Activated T-helper 17 cell treated with anti-CD3 and anti-CD28 coated beads, Interleukin-2, amount 50 U/mL, for 72 hours (primary cell): Measurements from ENCODE around the gene CLIP1. TPM values are rescaled to one million over a fixed set of nuclear protein-coding genes. Genes with fewer than 3 reads are reported as not detected.
"Not testable (repeated sequence)": the region's sequence is repeated elsewhere in the genome, so short reads cannot be mapped to it uniquely, and the experiment has no call there.

ENCODE experiments used
- ATAC-seq: fragments of 150-1000 bp; cut with Tn5 transposase; replicated peaks from 2 replicates; pipeline ENCODE4 v1.10.0; 2021; ENCODE audit warnings: mild to moderate bottlenecking, moderate library complexity
- H3K27ac Mint-ChIP-seq: one replicate; pipeline ENCODE4 v1.8.0; 2022; ENCODE audit warnings: mixed read lengths
- H3K27me3 Mint-ChIP-seq: one replicate; pipeline ENCODE4 v1.8.0; 2022; ENCODE audit warnings: mixed read lengths
- H3K36me3 Mint-ChIP-seq: one replicate; pipeline ENCODE4 v1.8.0; 2022; ENCODE audit warnings: low read depth, mild to moderate bottlenecking, mixed read lengths
- H3K4me1 Mint-ChIP-seq: one replicate; pipeline ENCODE4 v1.8.0; 2022; ENCODE audit warnings: mixed read lengths
- H3K4me3 Mint-ChIP-seq: one replicate; pipeline ENCODE4 v1.8.0; 2022; ENCODE audit warnings: mild to moderate bottlenecking, mixed read lengths
- H3K9me3 Mint-ChIP-seq: one replicate; pipeline ENCODE4 v1.8.0; 2022; ENCODE audit warnings: mixed read lengths
- total RNA-seq, 2 donors: library from RNA; stranded (reverse); gene quantifications; one replicate each; pipeline ENCODE4 v1.2.3, GENCODE V29; 2022

The CLIP1 gene
- total RNA-seq, 2 donors from 2014 or later, result 61.0 to 86.1 TPM

DNA sequence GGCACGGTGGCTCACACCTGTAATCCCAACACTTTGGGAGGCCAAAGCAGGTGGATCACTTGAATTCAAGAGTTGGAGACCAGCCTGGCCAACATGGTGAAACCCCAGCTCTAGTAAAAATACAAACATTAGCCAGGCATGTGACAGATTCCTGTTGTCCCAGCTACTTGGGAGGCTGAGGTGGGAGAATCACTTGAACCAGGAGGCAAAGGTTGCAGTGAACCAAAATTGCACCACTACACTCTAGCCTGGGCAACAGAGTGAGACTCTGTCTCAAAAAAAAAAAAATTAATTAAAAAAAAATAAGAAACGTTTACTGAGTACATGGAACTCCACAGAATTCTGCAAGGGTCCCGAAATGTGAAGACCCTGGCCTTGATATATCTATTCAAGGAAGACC, 3.4 kb downstream of the CLIP1 start:
- H3K4me3 Mint-ChIP-seq, H3K27me3 Mint-ChIP-seq, ATAC-seq, H3K27ac Mint-ChIP-seq, H3K9me3 Mint-ChIP-seq: not testable (repeated sequence)
- Mint-ChIP-seq H3K4me1 (peaks cover 22% of the 10 kb centered on the region), H3K36me3 (peaks cover 17% of the 10 kb centered on the region)

DNA sequence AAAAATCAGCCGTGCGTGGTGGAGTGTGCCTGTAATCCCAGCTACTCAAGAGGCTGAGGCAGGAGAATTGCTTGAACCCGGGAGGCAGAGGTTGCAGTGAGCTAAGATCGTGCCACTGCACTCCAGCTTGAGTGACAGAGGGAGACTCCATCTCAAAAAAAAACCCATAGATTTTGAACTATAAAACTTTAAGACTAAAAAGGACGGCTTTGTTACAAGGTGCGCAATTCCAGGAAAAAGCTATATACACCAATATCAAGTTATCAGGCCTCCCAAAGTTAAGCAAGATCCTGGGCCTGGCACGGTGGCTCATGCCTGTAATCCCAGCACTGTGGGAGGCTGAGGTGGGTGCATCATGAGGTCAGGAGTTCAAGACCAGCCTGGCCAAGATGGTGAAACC, 6.8 kb downstream of the CLIP1 start:
- ATAC-seq, result not testable (repeated sequence)

DNA sequence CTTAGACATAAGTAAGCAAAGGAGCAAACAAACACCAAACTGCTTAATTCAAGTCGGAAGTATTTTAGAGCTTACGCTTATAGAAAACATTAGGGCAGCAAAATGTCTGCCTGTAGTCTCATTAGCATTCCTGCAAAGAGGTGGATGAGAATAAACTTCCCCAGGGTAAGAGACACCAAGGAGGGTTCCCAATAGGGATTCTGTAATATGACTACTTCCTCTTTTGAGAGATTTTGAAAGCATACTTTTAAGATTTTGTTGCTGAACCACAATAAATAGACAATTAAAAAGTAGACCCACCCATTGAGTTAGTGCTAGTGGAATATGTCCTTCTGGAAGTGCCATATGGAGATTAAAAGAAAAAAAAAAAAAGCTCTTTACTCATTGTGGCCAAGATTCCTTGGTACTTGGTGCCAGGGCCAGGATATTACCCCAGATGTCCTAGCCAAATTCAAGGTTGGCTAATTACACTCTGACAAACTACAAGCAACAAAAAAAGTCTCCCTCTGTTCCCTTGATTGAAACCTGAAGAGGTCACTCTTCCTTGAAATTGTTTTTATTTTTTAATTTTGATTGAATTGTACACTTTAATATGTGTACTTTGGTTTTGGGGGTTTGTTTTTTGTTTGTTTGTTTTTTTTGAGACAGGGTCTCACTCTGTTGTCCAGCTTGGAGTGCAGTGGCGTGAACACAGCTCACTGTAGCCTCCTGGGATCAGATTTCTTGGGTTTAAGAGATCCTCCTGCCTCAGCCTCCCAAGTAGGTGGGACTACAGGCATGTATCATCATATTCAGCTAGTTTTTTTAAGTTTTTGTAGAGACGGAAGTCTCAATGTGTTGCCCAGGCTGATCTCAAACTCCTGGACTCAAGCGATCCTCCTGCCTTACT, 8.7 kb downstream of the CLIP1 start:
- H3K27me3 Mint-ChIP-seq, result no peaks in the 10 kb centered on the region
- peak overlapping the region; percentile 98 for H3K27ac Mint-ChIP-seq
- H3K36me3 Mint-ChIP-seq, result peaks cover 17% of the 10 kb centered on the region
- H3K9me3 Mint-ChIP-seq, result no peaks in the 10 kb centered on the region
- H3K4me3 Mint-ChIP-seq, result peak overlapping the region; percentile 83
- no peak for ATAC-seq
- H3K4me1 Mint-ChIP-seq, result peaks cover 19% of the 10 kb centered on the region

More for the DNA sequence above, 6.8 kb downstream of the CLIP1 start:
- Mint-ChIP-seq H3K36me3 (peaks cover 17% of the 10 kb centered on the region), H3K4me1 (peaks cover 22% of the 10 kb centered on the region)
- H3K27ac Mint-ChIP-seq, H3K4me3 Mint-ChIP-seq, H3K9me3 Mint-ChIP-seq, H3K27me3 Mint-ChIP-seq: not testable (repeated sequence)

DNA sequence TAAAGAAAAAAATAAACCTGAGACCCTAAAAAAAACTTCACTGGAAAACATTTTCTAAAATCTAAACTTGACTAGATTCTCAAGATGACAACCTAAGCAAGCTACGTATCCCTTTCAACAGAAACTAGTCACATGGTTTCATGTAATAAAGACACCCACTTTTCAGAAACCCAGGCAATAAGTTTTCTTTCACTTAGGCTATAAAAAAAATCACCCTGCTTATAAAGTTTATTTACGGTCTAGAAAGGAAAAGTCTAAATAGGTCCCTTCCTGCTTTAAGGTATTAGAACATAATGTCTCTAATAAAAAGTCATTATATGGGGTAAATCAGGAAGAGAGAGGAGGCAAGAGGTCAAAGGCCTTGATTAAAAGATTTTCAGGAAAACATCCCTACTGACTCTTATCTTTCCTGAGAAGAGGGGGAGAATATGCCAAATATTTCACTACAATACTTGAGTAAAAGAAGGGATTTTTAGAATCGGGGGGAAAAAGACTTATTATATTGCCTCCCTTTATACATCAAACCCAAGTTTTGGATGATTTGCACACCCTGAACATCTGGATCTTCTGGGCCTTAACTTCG, 9.5 kb downstream of the CLIP1 start:
- no peaks in the 10 kb centered on the region for H3K9me3 Mint-ChIP-seq
- peaks cover 17% of the 10 kb centered on the region for H3K4me1 Mint-ChIP-seq
- peak; percentile 82 for ATAC-seq

DNA sequence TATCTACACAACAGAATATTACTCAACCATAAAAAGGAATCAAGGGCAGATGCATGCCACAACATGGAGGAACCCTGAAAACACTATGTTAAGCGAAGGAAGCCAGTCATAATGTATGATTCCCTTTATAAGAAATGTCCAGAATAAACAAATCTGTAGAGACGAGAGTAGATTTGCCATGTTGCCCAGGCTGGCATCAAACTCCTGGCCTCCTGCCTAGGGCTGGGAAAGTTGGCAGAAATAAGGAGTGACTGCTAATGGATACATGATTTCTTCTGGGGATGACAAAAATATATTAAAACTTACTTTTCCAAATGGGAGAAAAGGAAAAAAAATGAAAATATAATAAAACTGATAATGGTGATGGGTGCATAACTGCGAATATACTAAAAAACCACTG, 10.9 kb downstream of the CLIP1 start:
- no peak for ATAC-seq
- Mint-ChIP-seq H3K9me3 (no peaks in the 10 kb centered on the region), H3K4me1 (peaks cover 14% of the 10 kb centered on the region), H3K27me3 (no peaks in the 10 kb centered on the region), H3K36me3 (peaks cover 6% of the 10 kb centered on the region), H3K27ac (peak overlapping the region; percentile 98), H3K4me3 (peak overlapping the region; percentile 83)

More for the DNA sequence above, 9.5 kb downstream of the CLIP1 start:
- Mint-ChIP-seq H3K27ac (peak overlapping the region; percentile 98), H3K27me3 (no peaks in the 10 kb centered on the region), H3K36me3 (peaks cover 15% of the 10 kb centered on the region), H3K4me3 (peak overlapping the region; percentile 83)

DNA sequence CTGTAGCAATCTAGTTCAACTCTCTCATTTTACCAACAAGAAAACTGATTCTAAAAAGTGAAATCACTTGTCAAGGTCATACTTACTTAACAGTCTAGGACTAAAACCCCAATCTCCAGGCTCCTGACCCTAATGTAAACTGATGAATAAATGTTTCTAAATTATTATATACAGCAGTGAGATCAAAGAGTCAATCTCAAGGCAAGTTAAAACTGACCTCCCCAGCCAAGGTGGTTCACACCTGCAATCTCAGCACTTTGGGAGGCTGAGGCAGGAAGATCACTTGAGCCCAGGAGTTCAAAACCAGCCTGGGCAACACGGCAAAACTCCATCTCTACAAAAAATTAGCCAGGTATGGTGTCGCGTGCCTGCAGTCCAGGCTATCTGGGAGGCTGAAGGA, 15.3 kb downstream of the CLIP1 start:
- H3K27ac Mint-ChIP-seq, result peak overlapping the region; percentile 38
- H3K27me3 Mint-ChIP-seq, result no peaks in the 10 kb centered on the region

DNA sequence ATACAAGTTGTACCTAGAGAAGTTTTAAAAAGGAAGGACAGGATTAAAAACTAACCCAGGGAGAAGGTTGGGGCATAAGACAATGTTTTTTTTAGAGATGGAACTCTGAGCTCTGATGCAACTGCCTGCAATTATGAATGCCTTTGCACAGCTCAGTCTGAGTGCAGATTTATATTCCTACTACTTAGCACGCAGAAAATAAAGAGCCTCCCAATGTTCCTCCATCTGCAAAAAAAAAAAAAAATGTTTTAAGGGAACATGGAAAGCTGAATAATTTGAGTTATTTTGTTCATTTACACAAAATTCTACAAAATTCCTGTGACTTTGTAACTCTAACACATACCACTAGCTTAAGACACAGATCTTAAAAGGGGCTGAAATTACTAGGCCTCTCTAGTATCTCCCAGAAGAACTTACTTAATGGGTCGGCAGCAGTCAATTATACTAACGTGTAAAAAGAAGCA, 15.7 kb downstream of the CLIP1 start:
- H3K4me1 Mint-ChIP-seq, result peaks cover 21% of the 10 kb centered on the region
- H3K4me3 Mint-ChIP-seq, result no peak overlapping the region
- H3K27me3 Mint-ChIP-seq, result no peaks in the 10 kb centered on the region
- peaks cover 22% of the 10 kb centered on the region for H3K36me3 Mint-ChIP-seq
- no peak for ATAC-seq
- no peaks in the 10 kb centered on the region for H3K9me3 Mint-ChIP-seq
- no peak overlapping the region for H3K27ac Mint-ChIP-seq

More for the DNA sequence above, 15.3 kb downstream of the CLIP1 start:
- Mint-ChIP-seq H3K4me3 (no peak overlapping the region), H3K36me3 (peaks cover 22% of the 10 kb centered on the region), H3K4me1 (peaks cover 21% of the 10 kb centered on the region), H3K9me3 (no peaks in the 10 kb centered on the region)
- no peak for ATAC-seq

DNA sequence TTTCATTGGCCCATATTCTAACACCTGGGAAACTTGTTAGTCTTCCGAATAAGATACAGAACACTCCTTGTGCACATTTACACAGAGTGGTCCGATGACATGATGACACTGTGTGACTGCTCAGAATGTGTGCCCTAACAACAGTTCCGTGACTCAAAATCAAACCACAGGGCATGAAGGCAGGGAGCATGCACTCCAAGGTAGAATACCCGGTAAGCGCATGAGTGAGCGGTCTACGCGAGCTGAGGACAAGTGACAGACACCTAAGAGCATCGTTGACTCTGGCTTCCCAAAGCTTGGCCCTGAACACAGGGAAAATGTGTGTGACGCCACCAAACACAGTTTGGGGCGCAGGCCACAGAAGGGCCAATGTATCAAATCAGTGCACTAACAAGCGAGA, 18.6 kb downstream of the CLIP1 start:
- peak; percentile 13 for ATAC-seq
- no peaks in the 10 kb centered on the region for H3K9me3 Mint-ChIP-seq
- peak overlapping the region; percentile 55 for H3K4me3 Mint-ChIP-seq
- H3K27me3 Mint-ChIP-seq, result no peaks in the 10 kb centered on the region
- H3K36me3 Mint-ChIP-seq, result peaks cover 42% of the 10 kb centered on the region
- H3K4me1 Mint-ChIP-seq, result peaks cover 35% of the 10 kb centered on the region
- peak overlapping the region; percentile 44 for H3K27ac Mint-ChIP-seq

DNA sequence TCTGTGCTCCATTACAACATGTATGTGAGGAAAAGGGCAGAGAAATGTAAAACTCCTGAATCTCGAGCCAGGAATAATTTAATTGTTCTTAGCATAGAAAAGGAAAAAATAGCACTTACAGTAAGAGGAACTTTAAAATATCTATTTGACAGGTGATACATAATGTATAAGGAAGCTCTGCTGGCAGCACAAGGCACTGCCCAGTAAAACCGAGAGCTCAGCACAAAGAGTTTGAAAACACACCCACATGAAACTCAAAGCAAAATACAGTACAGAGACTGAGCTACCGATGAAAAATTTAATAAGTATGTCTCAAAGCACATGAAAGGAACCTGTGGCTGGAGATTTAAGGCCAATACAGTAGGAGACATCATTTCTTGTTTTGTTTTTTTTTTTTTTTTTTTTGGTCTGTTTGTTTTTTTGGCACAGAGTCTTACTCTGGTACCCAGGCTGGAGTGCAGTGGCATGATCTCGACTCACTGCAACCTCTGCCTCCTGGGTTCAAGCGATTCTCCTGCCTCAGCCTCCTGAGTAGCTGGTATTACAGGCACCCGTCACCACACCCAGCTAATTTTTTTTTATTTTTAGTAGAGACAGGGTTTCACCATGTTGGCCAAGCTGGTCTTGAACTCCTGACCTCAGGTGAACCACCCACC, 19.2 kb downstream of the CLIP1 start:
- H3K4me1 Mint-ChIP-seq, result peaks cover 36% of the 10 kb centered on the region
- peak; percentile 59 for ATAC-seq
- H3K4me3 Mint-ChIP-seq, result peak overlapping the region; percentile 55
- peaks cover 43% of the 10 kb centered on the region for H3K36me3 Mint-ChIP-seq
- peak overlapping the region; percentile 44 for H3K27ac Mint-ChIP-seq
- H3K9me3 Mint-ChIP-seq, result no peaks in the 10 kb centered on the region
- no peaks in the 10 kb centered on the region for H3K27me3 Mint-ChIP-seq

DNA sequence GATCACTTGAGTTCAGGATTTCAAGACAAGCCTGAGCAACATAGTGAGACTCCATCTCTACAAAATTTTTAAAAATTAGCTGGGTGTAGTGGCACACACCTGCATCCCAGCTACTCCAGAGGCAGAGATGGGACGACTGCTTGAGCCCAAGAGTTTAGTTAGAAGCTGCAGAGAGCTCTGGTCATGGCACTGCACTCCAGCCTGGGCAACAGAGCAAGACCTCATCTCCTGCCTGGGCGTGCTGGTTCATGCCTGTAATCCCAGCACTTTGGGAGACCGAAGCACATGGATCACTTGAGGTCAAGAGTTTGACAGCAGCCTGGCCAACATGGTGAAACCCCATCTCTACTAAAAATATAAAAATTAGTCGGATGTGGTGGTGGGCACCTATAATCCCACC, 20.2 kb downstream of the CLIP1 start:
- no peak overlapping the region for H3K4me3 Mint-ChIP-seq
- peaks cover 46% of the 10 kb centered on the region for H3K36me3 Mint-ChIP-seq
- ATAC-seq, result no peak
- H3K27ac Mint-ChIP-seq, result no peak overlapping the region
- H3K9me3 Mint-ChIP-seq, result no peaks in the 10 kb centered on the region
- peaks cover 36% of the 10 kb centered on the region for H3K4me1 Mint-ChIP-seq
- no peaks in the 10 kb centered on the region for H3K27me3 Mint-ChIP-seq

DNA sequence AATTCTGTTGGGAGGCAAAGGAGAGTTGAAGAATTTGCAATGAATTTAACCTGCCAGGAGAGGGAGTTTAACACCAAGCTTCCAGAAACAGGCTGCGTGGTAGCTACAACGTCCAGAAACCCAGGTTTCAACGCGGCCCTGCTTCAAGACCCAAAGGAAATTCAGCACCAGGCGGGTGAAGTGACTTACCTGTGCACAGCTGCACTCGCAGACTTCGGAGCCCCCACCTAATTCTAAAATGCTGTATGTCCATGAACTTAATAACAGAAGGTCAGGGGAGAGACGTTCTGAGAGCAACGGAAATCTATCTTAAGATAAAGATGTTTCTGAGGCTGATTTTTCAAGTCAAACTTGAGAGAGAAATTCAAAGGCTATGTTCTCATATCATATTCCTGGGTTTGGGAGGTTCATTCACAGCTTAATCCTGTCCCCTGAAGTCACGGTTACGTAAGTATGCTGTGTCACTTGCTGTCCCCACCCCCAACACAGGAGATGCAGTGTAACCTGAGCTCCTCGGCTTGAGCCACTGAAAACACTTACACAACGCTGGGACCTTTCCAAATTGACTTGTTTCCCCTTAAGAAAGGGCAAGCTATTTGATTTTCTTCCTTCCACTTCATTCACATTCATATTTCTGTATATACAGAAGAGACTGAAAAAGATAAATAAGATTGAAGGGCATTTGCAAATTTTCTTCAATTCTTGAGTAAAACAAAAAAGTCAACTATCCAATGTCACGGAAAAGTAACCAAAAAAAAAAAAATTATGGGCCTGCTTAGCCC, 22.7 kb downstream of the CLIP1 start:
- Mint-ChIP-seq H3K4me3 (peak overlapping the region; percentile 80), H3K4me1 (peaks cover 31% of the 10 kb centered on the region), H3K27me3 (no peaks in the 10 kb centered on the region), H3K27ac (peak overlapping the region; percentile 93), H3K36me3 (peaks cover 50% of the 10 kb centered on the region), H3K9me3 (no peaks in the 10 kb centered on the region)
- peak; percentile 58 for ATAC-seq

DNA sequence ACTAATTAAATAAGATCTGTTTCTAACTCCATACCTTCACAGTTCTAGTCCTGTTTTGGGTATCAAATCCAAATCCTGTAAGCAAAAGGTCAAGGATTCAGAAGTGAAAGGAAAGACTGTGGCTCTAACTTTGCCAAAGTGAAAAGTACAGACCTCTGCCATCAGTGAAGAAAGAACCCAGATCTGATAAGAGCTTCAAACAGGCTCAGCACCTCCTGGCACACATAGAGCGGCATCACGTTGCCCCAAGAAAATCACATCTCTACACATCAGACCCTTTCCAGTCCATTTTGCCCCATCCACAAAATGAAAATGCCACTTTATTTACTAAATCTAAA, 23.2 kb downstream of the CLIP1 start:
- peaks cover 31% of the 10 kb centered on the region for H3K4me1 Mint-ChIP-seq
- no peak for ATAC-seq
- H3K9me3 Mint-ChIP-seq, result no peaks in the 10 kb centered on the region
- H3K4me3 Mint-ChIP-seq, result peak overlapping the region; percentile 80
- peak overlapping the region; percentile 93 for H3K27ac Mint-ChIP-seq
- H3K36me3 Mint-ChIP-seq, result peaks cover 48% of the 10 kb centered on the region
- no peaks in the 10 kb centered on the region for H3K27me3 Mint-ChIP-seq

DNA sequence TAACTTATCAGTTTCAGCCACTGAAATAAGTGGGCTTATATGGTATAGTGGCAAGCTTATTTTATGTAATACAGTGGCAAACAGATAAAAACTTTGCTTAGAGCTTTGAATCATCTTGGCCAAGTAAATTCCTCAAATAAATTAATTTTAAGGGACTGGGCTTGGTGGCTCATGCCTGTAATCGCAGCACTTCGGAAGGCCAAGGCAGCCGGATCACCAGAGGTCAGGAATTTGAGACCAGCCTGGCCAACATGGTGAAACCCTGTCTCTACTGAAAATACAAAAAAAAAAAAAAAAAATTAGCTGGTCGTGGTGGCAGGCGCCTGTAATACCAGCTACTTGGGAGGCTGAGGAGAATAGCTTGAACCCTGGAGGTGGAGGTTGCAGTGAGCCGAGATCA, 24.5 kb downstream of the CLIP1 start:
- not testable (repeated sequence) for H3K27ac Mint-ChIP-seq, H3K9me3 Mint-ChIP-seq, H3K4me3 Mint-ChIP-seq, ATAC-seq, H3K27me3 Mint-ChIP-seq
- H3K36me3 Mint-ChIP-seq, result peaks cover 40% of the 10 kb centered on the region
- peaks cover 23% of the 10 kb centered on the region for H3K4me1 Mint-ChIP-seq

DNA sequence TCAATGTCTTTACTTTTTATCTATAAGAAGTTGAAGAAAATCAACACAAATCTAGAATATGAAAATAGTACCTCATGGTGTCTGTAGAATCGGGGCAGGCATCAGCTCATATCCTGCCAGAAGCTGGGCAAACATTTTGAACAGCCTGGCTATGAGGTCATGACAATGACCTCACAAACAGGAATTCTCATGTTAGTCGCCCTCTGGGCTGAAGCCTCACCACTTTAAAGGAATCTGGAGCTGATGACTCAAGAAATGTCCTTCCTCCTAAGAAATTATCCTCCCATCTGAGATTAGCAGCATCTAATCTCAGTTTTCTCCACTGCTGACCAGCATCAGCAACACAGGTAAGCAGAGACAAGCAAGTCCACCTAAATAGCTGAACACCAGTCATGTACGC, 27.1 kb downstream of the CLIP1 start:
- Mint-ChIP-seq H3K4me3 (no peak overlapping the region), H3K27ac (no peak overlapping the region), H3K4me1 (peaks cover 16% of the 10 kb centered on the region), H3K9me3 (no peaks in the 10 kb centered on the region), H3K36me3 (peaks cover 33% of the 10 kb centered on the region), H3K27me3 (no peaks in the 10 kb centered on the region)
- ATAC-seq, result no peak
